ENCODE measurements around the gene JARID2.

Gene JARID2

GRCh38 chr6:15556711-15557110, 310.8 kb downstream of the JARID2 start:
- DNase-seq, result no peak

GRCh38 chr6:15557174-15557573, 311.3 kb downstream of the JARID2 start:
- no peak for DNase-seq

- DNase-seq, result no peak
These were observed 314.8 kb downstream of the JARID2 start for GRCh38 chr6:15560713-15561112.

GRCh38 chr6:15561447-15562199, 315.8 kb downstream of the JARID2 start:
- no peak for DNase-seq

GRCh38 chr6:15562977-15563376, 317.1 kb downstream of the JARID2 start:
- no peak for DNase-seq

- DNase-seq, result no peak
These were observed 323.4 kb downstream of the JARID2 start for GRCh38 chr6:15569035-15569995.

GRCh38 chr6:15570171-15570570, 324.3 kb downstream of the JARID2 start:
- DNase-seq, result no peak

All from SW 1271 (cell line).